ENCODE data around the gene PRRG3. TPM values are rescaled to one million over a fixed set of nuclear protein-coding genes. Genes with fewer than 3 reads are reported as not detected.

Gene PRRG3
- total RNA-seq, 3 donors from 2014 or later = 1.3 to 2.3 (median 1.8) TPM

- Histone ChIP-seq H3K4me1 (no peaks in the 10 kb centered on the region), H3K27me3 (peaks cover 0 to 60% of the 10 kb centered on the region in 2 donors), H3K36me3 (no peaks in the 10 kb centered on the region), H3K9me3 (no peaks in the 10 kb centered on the region), H3K4me3 (no peak overlapping the region), H3K27ac (no peak overlapping the region)
- TF ChIP-seq POLR2AphosphoS5 (IDR thresholded peaks at IDR 0.05) = no peak
- DNase-seq (ENCODE audit: low spot score in 2 of 2) = no peak
- intact Hi-C loops (cut with DNase I; ENCODE audit: low total_unique reads) = no loop called here
Measured at GRCh38 chrX:151725338-151725614, 30.0 kb downstream of the PRRG3 start.

- peaks cover 0 to 55% of the 10 kb centered on the region in 2 donors for H3K27me3 ChIP-seq
- H3K9me3 ChIP-seq = no peaks in the 10 kb centered on the region
- no peaks in the 10 kb centered on the region for H3K4me1 ChIP-seq
- H3K27ac ChIP-seq = no peak overlapping the region
- no peak for TF ChIP-seq POLR2A (IDR thresholded peaks at IDR 0.05)
- TF ChIP-seq CTCF (IDR thresholded peaks at IDR 0.05) = no peak
- TF ChIP-seq POLR2AphosphoS5 (IDR thresholded peaks at IDR 0.05) = no peak
- no peak for DNase-seq (ENCODE audit: low spot score in 2 of 2)
- H3K36me3 ChIP-seq = no peaks in the 10 kb centered on the region
- intact Hi-C loops (cut with DNase I; ENCODE audit: low total_unique reads) = no loop called here
- no peak overlapping the region for H3K4me3 ChIP-seq
Measured at GRCh38 chrX:151726751-151727150, 31.5 kb downstream of the PRRG3 start.

GRCh38 chrX:151727346-151727745 lies 32.1 kb downstream of the PRRG3 start:
- no peaks in the 10 kb centered on the region for H3K4me1 ChIP-seq
- no peak overlapping the region for H3K4me3 ChIP-seq
- intact Hi-C loops (cut with DNase I; ENCODE audit: low total_unique reads) = no loop called here
- DNase-seq (ENCODE audit: low spot score in 2 of 2) = no peak
- TF ChIP-seq CTCF (IDR thresholded peaks at IDR 0.05) (no peak), POLR2A (IDR thresholded peaks at IDR 0.05) (no peak), POLR2AphosphoS5 (IDR thresholded peaks at IDR 0.05) (no peak)
- H3K36me3 ChIP-seq = no peaks in the 10 kb centered on the region
- no peak overlapping the region for H3K27ac ChIP-seq
- no peaks in the 10 kb centered on the region for H3K9me3 ChIP-seq
- peaks cover 0 to 56% of the 10 kb centered on the region in 2 donors for H3K27me3 ChIP-seq

GRCh38 chrX:151729056-151729725 lies 33.9 kb downstream of the PRRG3 start:
- H3K4me1 ChIP-seq = no peaks in the 10 kb centered on the region
- no peaks in the 10 kb centered on the region for H3K36me3 ChIP-seq
- DNase-seq (ENCODE audit: low spot score in 2 of 2) = no peak
- peaks cover 0 to 44% of the 10 kb centered on the region in 2 donors for H3K27me3 ChIP-seq
- no peak overlapping the region for H3K27ac ChIP-seq
- H3K4me3 ChIP-seq = no peak overlapping the region
- TF ChIP-seq POLR2A (IDR thresholded peaks at IDR 0.05) (no peak), CTCF (IDR thresholded peaks at IDR 0.05) (no peak), POLR2AphosphoS5 (IDR thresholded peaks at IDR 0.05) (no peak)
- intact Hi-C loops (cut with DNase I; ENCODE audit: low total_unique reads) = no loop called here
- no peaks in the 10 kb centered on the region for H3K9me3 ChIP-seq

- Histone ChIP-seq H3K4me3 (no peak within 1 kb of the TSS), H3K27me3 (peaks cover 0 to 43% of the 10 kb centered on the region in 2 donors), H3K4me1 (no peaks in the 10 kb centered on the region), H3K27ac (no peak within 1 kb of the TSS), H3K36me3 (no peaks in the 10 kb centered on the region), H3K9me3 (no peaks in the 10 kb centered on the region)
- no peak for DNase-seq (ENCODE audit: low spot score in 2 of 2)
- intact Hi-C loops (cut with DNase I; ENCODE audit: low total_unique reads) = no loop called here
- TF ChIP-seq POLR2A (IDR thresholded peaks at IDR 0.05) = no peak
- no peak for TF ChIP-seq CTCF (IDR thresholded peaks at IDR 0.05)
Measured at GRCh38 chrX:151734446-151734845, 39.2 kb downstream of the PRRG3 start, which contains the start of gene CNGA2. TSS of gene CNGA2 (plus strand) at chrX:151734746. CDS start at chrX:151738484, 3,738 bp downstream.

Measured in breast epithelium (tissue), 4 donors.